ENCODE measurements around the gene TENM4. TPM values are rescaled to one million over a fixed set of nuclear protein-coding genes. Genes with fewer than 3 reads are reported as not detected.

TENM4 gene
- polyA plus RNA-seq, 1 donor from 2014 or later, result 16.8 TPM

- H3K9ac ChIP-seq (ENCODE audit: low read length), result no peak overlapping the region
- H3F3A ChIP-seq (ENCODE audit: insufficient read depth, low read length, poor library complexity, severe bottlenecking), result no peaks in the 10 kb centered on the region
- H4K20me1 ChIP-seq (ENCODE audit: insufficient read depth), result no peaks in the 10 kb centered on the region
- no peaks in the 10 kb centered on the region for H3K79me2 ChIP-seq (replicated peaks; ENCODE audit: insufficient read depth, low read length)
- H2AFZ ChIP-seq (ENCODE audit: low read depth, low read length), result no peak overlapping the region
- no peak for TF ChIP-seq SMC3 (conservative IDR thresholded peaks at IDR 0.05; ENCODE audit: poor library complexity)
- TF ChIP-seq, protein P1, sequence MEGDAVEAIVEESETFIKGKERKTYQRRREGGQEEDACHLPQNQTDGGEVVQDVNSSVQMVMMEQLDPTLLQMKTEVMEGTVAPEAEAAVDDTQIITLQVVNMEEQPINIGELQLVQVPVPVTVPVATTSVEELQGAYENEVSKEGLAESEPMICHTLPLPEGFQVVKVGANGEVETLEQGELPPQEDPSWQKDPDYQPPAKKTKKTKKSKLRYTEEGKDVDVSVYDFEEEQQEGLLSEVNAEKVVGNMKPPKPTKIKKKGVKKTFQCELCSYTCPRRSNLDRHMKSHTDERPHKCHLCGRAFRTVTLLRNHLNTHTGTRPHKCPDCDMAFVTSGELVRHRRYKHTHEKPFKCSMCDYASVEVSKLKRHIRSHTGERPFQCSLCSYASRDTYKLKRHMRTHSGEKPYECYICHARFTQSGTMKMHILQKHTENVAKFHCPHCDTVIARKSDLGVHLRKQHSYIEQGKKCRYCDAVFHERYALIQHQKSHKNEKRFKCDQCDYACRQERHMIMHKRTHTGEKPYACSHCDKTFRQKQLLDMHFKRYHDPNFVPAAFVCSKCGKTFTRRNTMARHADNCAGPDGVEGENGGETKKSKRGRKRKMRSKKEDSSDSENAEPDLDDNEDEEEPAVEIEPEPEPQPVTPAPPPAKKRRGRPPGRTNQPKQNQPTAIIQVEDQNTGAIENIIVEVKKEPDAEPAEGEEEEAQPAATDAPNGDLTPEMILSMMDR (IDR thresholded peaks at IDR 0.05; ENCODE audit: poor library complexity, severe bottlenecking), result no peak
- no peak for TF ChIP-seq TAF1 (IDR thresholded peaks at IDR 0.05; ENCODE audit: low read depth)
- no peak for TF ChIP-seq EZH2 (IDR thresholded peaks at IDR 0.05; ENCODE audit: borderline replicate concordance, insufficient read depth, low read length, poor library complexity, severe bottlenecking)
- TF ChIP-seq MXI1 (conservative IDR thresholded peaks at IDR 0.05; ENCODE audit: poor library complexity, severe bottlenecking), result no peak
- TF ChIP-seq REST (IDR thresholded peaks at IDR 0.05; ENCODE audit: borderline replicate concordance), result no peak
- no peak for TF ChIP-seq POLR2AphosphoS5 (IDR thresholded peaks at IDR 0.05)
- TF ChIP-seq RAD21 (conservative IDR thresholded peaks at IDR 0.05), result no peak
- TF ChIP-seq EP300 (conservative IDR thresholded peaks at IDR 0.05; ENCODE audit: poor library complexity, severe bottlenecking), result no peak
- no peak overlapping the region for H3K4me2 ChIP-seq (ENCODE audit: low read length)
- H3K27ac ChIP-seq (ENCODE audit: low read length), result no peak overlapping the region
- H3K27me3 ChIP-seq (ENCODE audit: insufficient read depth, low read depth, low read length), result no peaks in the 10 kb centered on the region
- no peaks in the 10 kb centered on the region for H3K9me3 ChIP-seq (ENCODE audit: low read length)
- no peaks in the 10 kb centered on the region for H3K36me3 ChIP-seq (ENCODE audit: insufficient read depth, low read length)
- no peak overlapping the region for H3K4me3 ChIP-seq (ENCODE audit: low read length)
- no peaks in the 10 kb centered on the region for H3K9me2 ChIP-seq (ENCODE audit: insufficient read depth, low read length)
These were observed 419.2 kb downstream of the TENM4 start for GRCh38 chr11:79021601-79022000.

GRCh38 chr11:79019975-79020374 is 420.9 kb downstream of the TENM4 start:
- no peaks in the 10 kb centered on the region for H3K9me3 ChIP-seq (ENCODE audit: low read length)
- no peak overlapping the region for H3K9ac ChIP-seq (ENCODE audit: low read length)
- H3K9me2 ChIP-seq (ENCODE audit: insufficient read depth, low read length), result no peaks in the 10 kb centered on the region
- no peaks in the 10 kb centered on the region for H3F3A ChIP-seq (ENCODE audit: insufficient read depth, low read length, poor library complexity, severe bottlenecking)
- H4K20me1 ChIP-seq (ENCODE audit: insufficient read depth), result no peaks in the 10 kb centered on the region
- H3K27me3 ChIP-seq (ENCODE audit: insufficient read depth, low read depth, low read length), result no peaks in the 10 kb centered on the region
- no peaks in the 10 kb centered on the region for H3K36me3 ChIP-seq (ENCODE audit: insufficient read depth, low read length)
- no peak overlapping the region for H2AFZ ChIP-seq (ENCODE audit: low read depth, low read length)
- no peak overlapping the region for H3K4me2 ChIP-seq (ENCODE audit: low read length)
- no peaks in the 10 kb centered on the region for H3K79me2 ChIP-seq (replicated peaks; ENCODE audit: insufficient read depth, low read length)
- no peak overlapping the region for H3K27ac ChIP-seq (ENCODE audit: low read length)
- no peak for TF ChIP-seq RAD21 (conservative IDR thresholded peaks at IDR 0.05)
- TF ChIP-seq REST (IDR thresholded peaks at IDR 0.05; ENCODE audit: borderline replicate concordance), result no peak
- no peak for TF ChIP-seq MXI1 (conservative IDR thresholded peaks at IDR 0.05; ENCODE audit: poor library complexity, severe bottlenecking)
- no peak overlapping the region for H3K4me3 ChIP-seq (ENCODE audit: low read length)
